HFF-Myc (cell line): ENCODE measurements around the gene SDHAF1.
A peak's percentile ranks its signal among the peaks of the same experiment; 100 is the strongest.
"Not testable (repeated sequence)": the region's sequence is repeated elsewhere in the genome, so short reads cannot be mapped to it uniquely, and the experiment has no call there.

Source experiments
- DNase-seq: peaks from one replicate; pipeline ENCODE4 v3.0.0-alpha.2; 2011; ENCODE audit warnings: low read depth; ENCODE audit errors: extremely low read depth
- H3K4me3 ChIP-seq: replicated peaks from 2 replicates; pipeline ENCODE4 v1.5.1; 2011; ENCODE audit warnings: low read depth, mild to moderate bottlenecking, control low read depth, low read length
- CTCF ChIP-seq: IDR thresholded peaks from 2 replicates; pipeline ENCODE4 v1.5.1; 2012; ENCODE audit warnings: mild to moderate bottlenecking, low read depth, low read length, control low read depth; ENCODE audit errors: missing control alignments

SDHAF1 gene

GRCh38 chr19:36030264-36031148, 35.5 kb downstream of the SDHAF1 start:
- DNase-seq, result no peak
- TF ChIP-seq CTCF, result no peak
- H3K4me3 ChIP-seq, result no peak overlapping the region

GRCh38 chr19:36031308-36031707, 36.3 kb downstream of the SDHAF1 start:
- DNase-seq, result no peak
- H3K4me3 ChIP-seq, result no peak overlapping the region
- TF ChIP-seq CTCF, result no peak

GRCh38 chr19:36032251-36033104, 37.5 kb downstream of the SDHAF1 start, which contains the start of gene CLIP3:
CLIP3 (minus strand) TSS chr19:36032873; CDS start chr19:36032357, 516 bp downstream.
- no peak for DNase-seq
- H3K4me3 ChIP-seq, result peak within 1 kb of the TSS; percentile 59
- no peak for TF ChIP-seq CTCF

GRCh38 chr19:36040495-36040894, 45.5 kb downstream of the SDHAF1 start:
- no peak for TF ChIP-seq CTCF
- H3K4me3 ChIP-seq, result no peak overlapping the region
- no peak for DNase-seq

GRCh38 chr19:36041092-36041491, 46.1 kb downstream of the SDHAF1 start:
- DNase-seq, H3K4me3 ChIP-seq: not testable (repeated sequence)

GRCh38 chr19:36041831-36042230, 46.8 kb downstream of the SDHAF1 start:
- no peak for TF ChIP-seq CTCF
- no peak overlapping the region for H3K4me3 ChIP-seq
- DNase-seq, result peak; percentile 38

GRCh38 chr19:36043952-36044351, 49.0 kb downstream of the SDHAF1 start:
- TF ChIP-seq CTCF, result no peak
- DNase-seq, result no peak
- H3K4me3 ChIP-seq, result no peak overlapping the region
